Sigmoid colon (tissue), 7 donors: Measurements from ENCODE around the gene XPR1. TPM values are rescaled to one million over a fixed set of nuclear protein-coding genes. Genes with fewer than 3 reads are reported as not detected.

Experiments used
- DNase-seq: peaks from one replicate; pipeline ENCODE4 v3.0.0-alpha.2; 2019
- H3K27ac ChIP-seq, 4 donors: fragments of 200-600 bp; sonication (generic); one replicate each; pipeline ENCODE4 v1.5.1; 2016 to 2019; ENCODE audit warnings: mild to moderate bottlenecking in 1 of 4
- H3K27me3 ChIP-seq, 3 donors: fragments of 200-600 bp; sonication (generic); one replicate each; pipeline ENCODE4 v1.5.1; 2019; ENCODE audit warnings: mild to moderate bottlenecking in 1 of 3
- H3K36me3 ChIP-seq, 4 donors: fragments of 200-600 bp; sonication (generic); one replicate each; pipeline ENCODE4 v1.5.1; 2016 to 2019
- H3K4me1 ChIP-seq, 4 donors: fragments of 200-600 bp; sonication (generic); one replicate each; pipeline ENCODE4 v1.5.1; 2017 to 2019
- H3K4me3 ChIP-seq, 4 donors: fragments of 200-600 bp; sonication (generic); one replicate each; pipeline ENCODE4 v1.5.1; 2017 to 2019; ENCODE audit warnings: mild to moderate bottlenecking in 2 of 4, moderate library complexity in 1 of 4
- H3K9me3 ChIP-seq, 4 donors: fragments of 200-600 bp in 3 of 4; sonication (generic) in 3 of 4; one replicate each; pipeline versions ENCODE4 v1.5.1 to v1.6.1; 2013 to 2019
- EP300 ChIP-seq, 4 donors: sonication (generic); formaldehyde crosslinking; IDR thresholded peaks; one replicate each; pipeline ENCODE4 v1.6.1; 2017; ENCODE audit warnings: antibody characterized with exemption in 4 of 4
- POLR2A ChIP-seq, 2 donors: fragments of 450-650 bp; IDR thresholded peaks; one replicate each; pipeline ENCODE4 v1.6.1; 2016; ENCODE audit warnings: antibody characterized with exemption in 2 of 2, mild to moderate bottlenecking in 2 of 2, moderate library complexity in 2 of 2
- POLR2AphosphoS5 ChIP-seq, 4 donors: sonication (generic); formaldehyde crosslinking; IDR thresholded peaks; one replicate each; pipeline ENCODE4 v1.6.1; 2017; ENCODE audit warnings: antibody characterized with exemption in 4 of 4
- WGBS, 2 donors: extraction: QIAGEN DNeasy Blood & Tissue Kit; methylation state at CpG; one replicate each; pipeline ENCODE4 v1.1.7; 2013; 5-methylcytosine and 5-hydroxymethylcytosine counted together
- intact Hi-C: fragments of 100-400 bp; cut with DNase I; formaldehyde crosslinking; loops from one replicate; pipeline ENCODE4 v1.15.1; 2023
- polyA plus RNA-seq, 3 donors: library from polyadenylated mRNA; stranded (reverse); fragments of 200-250 nt; gene quantifications; one replicate each; pipeline ENCODE4 v1.2.3, GENCODE V29; 2013
- total RNA-seq, 4 donors: library from RNA; depleted of rRNA; stranded (reverse); fragments of >200 nt; gene quantifications; one replicate each; pipeline ENCODE4 v1.1.0, GENCODE V29; 2016
- TF ChIP-seq, protein P1 (sequence below), 4 experiments: fragments of 450-650 bp in 3 of 4; fragments of 200-600 bp in 1 of 4; IDR thresholded peaks; one replicate each; pipeline ENCODE4 v1.5.1; 2016 to 2019; ENCODE audit warnings: antibody characterized with exemption in 4 of 4, mild to moderate bottlenecking in 3 of 4, moderate library complexity in 2 of 4
- donor health status: healthy with polysubstance abuse.
- donor health status: Bipolar disorder and iron deficiency.
- donor health status: healthy.

XPR1 gene
- total and polyA plus RNA-seq, 7 donors = 1.8 to 18.8 (median 11.3) TPM

DNA sequence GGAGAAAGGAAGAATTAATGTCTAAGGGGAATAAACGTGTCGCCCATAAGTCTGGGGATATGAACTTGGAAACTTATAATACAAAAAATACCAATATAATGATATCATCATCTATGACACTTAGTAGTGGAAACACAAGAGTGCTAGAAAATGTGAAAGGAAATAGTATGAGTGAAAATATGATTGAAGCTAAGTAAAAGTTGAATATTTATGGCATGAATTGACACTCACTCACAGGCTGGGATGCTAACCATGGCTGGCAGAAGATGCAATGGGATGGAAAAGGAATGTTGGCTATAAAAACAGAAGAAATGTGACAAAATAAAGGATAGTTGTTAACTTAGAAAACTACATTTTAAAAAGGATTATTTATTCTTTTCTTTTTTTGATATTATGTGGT is 120.1 kb downstream of the XPR1 start:
- intact Hi-C loops = no loop called here
- no peak overlapping the region for H3K4me3 ChIP-seq

DNA sequence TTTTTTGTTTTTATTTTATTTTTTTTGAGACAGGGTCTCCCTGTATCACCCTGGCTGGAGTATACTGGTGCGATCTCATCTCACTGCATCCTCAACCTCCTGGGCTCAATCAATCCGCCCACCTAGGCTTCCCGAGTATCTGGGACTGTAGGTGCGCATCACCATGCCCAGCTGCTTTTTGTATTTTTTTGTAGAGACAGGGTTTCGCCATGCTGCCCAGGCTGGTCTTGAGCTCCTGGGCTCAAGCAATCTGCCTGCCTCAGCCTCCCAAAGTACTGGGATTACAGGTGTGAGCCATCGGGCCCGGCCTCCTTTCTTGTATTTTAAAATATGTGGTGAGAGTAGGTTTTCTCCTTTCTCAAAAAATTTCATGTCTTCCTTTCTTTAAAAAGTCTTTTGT is 122.6 kb downstream of the XPR1 start:
- Histone ChIP-seq H3K4me3 (no peak overlapping the region), H3K9me3 (no peaks in the 10 kb centered on the region), H3K27ac (no peak overlapping the region), H3K4me1 (no peaks in the 10 kb centered on the region), H3K27me3 (no peaks in the 10 kb centered on the region), H3K36me3 (no peaks in the 10 kb centered on the region)
- no peak for TF ChIP-seq POLR2AphosphoS5 (IDR thresholded peaks at IDR 0.05)
- TF ChIP-seq POLR2A (IDR thresholded peaks at IDR 0.05) = no peak
- no peak for TF ChIP-seq EP300 (IDR thresholded peaks at IDR 0.05)
- TF ChIP-seq, protein P1, sequence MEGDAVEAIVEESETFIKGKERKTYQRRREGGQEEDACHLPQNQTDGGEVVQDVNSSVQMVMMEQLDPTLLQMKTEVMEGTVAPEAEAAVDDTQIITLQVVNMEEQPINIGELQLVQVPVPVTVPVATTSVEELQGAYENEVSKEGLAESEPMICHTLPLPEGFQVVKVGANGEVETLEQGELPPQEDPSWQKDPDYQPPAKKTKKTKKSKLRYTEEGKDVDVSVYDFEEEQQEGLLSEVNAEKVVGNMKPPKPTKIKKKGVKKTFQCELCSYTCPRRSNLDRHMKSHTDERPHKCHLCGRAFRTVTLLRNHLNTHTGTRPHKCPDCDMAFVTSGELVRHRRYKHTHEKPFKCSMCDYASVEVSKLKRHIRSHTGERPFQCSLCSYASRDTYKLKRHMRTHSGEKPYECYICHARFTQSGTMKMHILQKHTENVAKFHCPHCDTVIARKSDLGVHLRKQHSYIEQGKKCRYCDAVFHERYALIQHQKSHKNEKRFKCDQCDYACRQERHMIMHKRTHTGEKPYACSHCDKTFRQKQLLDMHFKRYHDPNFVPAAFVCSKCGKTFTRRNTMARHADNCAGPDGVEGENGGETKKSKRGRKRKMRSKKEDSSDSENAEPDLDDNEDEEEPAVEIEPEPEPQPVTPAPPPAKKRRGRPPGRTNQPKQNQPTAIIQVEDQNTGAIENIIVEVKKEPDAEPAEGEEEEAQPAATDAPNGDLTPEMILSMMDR (IDR thresholded peaks at IDR 0.05) = no peak
- DNase-seq = no peak
- WGBS, 2 donors = 96 to 97% methylated on average over 7 of the region's 7 CpGs
- intact Hi-C loops = no loop called here

More for the DNA sequence above, 120.1 kb downstream of the XPR1 start:
- H3K27me3 ChIP-seq = no peaks in the 10 kb centered on the region
- 95 to 97% methylated on average over 2 of the region's 2 CpGs for WGBS, 2 donors
- no peaks in the 10 kb centered on the region for H3K36me3 ChIP-seq
- TF ChIP-seq, protein P1 (IDR thresholded peaks at IDR 0.05) = no peak
- no peak for TF ChIP-seq POLR2A (IDR thresholded peaks at IDR 0.05)
- no peak for TF ChIP-seq POLR2AphosphoS5 (IDR thresholded peaks at IDR 0.05)
- no peak for TF ChIP-seq EP300 (IDR thresholded peaks at IDR 0.05)
- no peak for DNase-seq
- H3K9me3 ChIP-seq = no peaks in the 10 kb centered on the region
- H3K27ac ChIP-seq = no peak overlapping the region
- H3K4me1 ChIP-seq = no peaks in the 10 kb centered on the region

DNA sequence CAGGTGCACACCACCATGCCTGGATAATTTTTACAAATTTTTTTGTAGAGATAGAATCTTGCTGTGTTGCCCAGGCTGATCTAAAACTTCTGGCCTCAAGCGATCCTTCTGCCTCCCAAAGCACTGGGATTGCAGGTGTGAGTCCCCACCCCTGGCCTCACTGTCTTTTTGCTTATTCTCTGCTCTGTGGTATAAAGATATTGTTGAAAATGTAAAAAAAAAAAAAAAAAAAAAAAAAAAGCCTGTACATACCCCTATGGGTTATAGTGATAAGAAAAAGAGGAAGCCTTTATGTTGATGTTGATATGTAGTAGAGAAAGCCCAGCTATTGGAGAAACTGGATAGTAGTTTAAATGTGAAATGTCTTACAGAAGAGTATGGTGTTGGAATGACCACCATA is 125.8 kb downstream of the XPR1 start:
- DNase-seq = no peak
- Histone ChIP-seq H3K27me3 (no peaks in the 10 kb centered on the region), H3K36me3 (no peaks in the 10 kb centered on the region), H3K4me1 (no peaks in the 10 kb centered on the region), H3K4me3 (no peak overlapping the region), H3K9me3 (no peaks in the 10 kb centered on the region), H3K27ac (no peak overlapping the region)
- TF ChIP-seq EP300 (IDR thresholded peaks at IDR 0.05) (no peak), POLR2A (IDR thresholded peaks at IDR 0.05) (no peak), POLR2AphosphoS5 (IDR thresholded peaks at IDR 0.05) (no peak)
- TF ChIP-seq, protein P1 (IDR thresholded peaks at IDR 0.05) = no peak
- intact Hi-C loops = no loop called here
- 94 to 95% methylated on average over 1 of the region's 1 CpG for WGBS, 2 donors

DNA sequence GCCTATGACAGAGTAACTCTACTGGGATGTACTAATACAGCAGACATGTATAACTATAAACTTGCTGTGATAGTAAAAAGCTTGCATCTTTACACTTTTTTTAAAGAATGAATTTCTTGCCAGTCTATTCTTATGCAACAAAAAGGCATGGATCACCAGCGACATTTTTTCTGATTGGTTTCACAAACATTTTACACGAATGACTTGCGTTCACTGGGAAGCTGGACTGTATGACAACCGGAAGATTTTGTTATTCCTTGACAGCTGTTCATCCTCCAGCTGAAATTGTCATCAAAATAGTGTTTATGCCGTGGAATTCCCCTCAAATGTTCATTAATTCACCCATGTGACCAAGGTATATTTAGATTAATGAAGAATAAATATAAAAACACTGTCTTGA is 131.0 kb downstream of the XPR1 start:
- no peaks in the 10 kb centered on the region for H3K36me3 ChIP-seq
- intact Hi-C loops = no loop called here
- peaks cover 0 to 11% (median 7%) of the 10 kb centered on the region in 4 donors for H3K4me1 ChIP-seq
- H3K4me3 ChIP-seq = no peak overlapping the region
- H3K27ac ChIP-seq = no peak overlapping the region
- WGBS, 2 donors = 81 to 87% methylated on average over 5 of the region's 5 CpGs
- no peak for DNase-seq
- no peaks in the 10 kb centered on the region for H3K9me3 ChIP-seq
- TF ChIP-seq EP300 (IDR thresholded peaks at IDR 0.05) (no peak), POLR2AphosphoS5 (IDR thresholded peaks at IDR 0.05) (no peak), POLR2A (IDR thresholded peaks at IDR 0.05) (no peak)
- TF ChIP-seq, protein P1 (IDR thresholded peaks at IDR 0.05) = no peak
- H3K27me3 ChIP-seq = no peaks in the 10 kb centered on the region

DNA sequence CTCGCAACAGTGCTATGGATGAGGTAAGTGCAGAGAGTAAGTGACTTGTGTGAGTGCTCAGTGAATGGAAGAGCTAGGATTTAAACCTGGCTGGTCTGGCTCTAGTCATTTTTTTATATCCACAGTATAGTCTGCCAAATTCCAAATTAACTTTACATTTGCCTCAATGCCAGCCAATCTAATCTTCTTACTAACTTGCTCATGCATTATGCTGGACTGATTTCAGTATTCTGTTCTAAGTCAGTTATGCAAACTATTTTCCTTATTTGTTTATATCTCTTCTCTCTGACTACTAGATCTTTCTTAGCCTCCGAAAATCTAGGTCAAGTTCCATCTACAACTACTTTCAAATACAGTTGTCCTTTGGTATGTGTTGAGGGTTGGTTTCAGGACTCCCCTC is 133.3 kb downstream of the XPR1 start:
- H3K9me3 ChIP-seq = no peaks in the 10 kb centered on the region
- no peaks in the 10 kb centered on the region for H3K27me3 ChIP-seq
- H3K36me3 ChIP-seq = no peaks in the 10 kb centered on the region
- 85 to 88% methylated on average over 2 of the region's 2 CpGs for WGBS, 2 donors
- no peak overlapping the region for H3K4me3 ChIP-seq
- intact Hi-C loops = no loop called here
- TF ChIP-seq POLR2A (IDR thresholded peaks at IDR 0.05) (no peak), POLR2AphosphoS5 (IDR thresholded peaks at IDR 0.05) (no peak), EP300 (IDR thresholded peaks at IDR 0.05) (no peak)
- TF ChIP-seq, protein P1 (IDR thresholded peaks at IDR 0.05) = no peak
- H3K27ac ChIP-seq = no peak overlapping the region
- DNase-seq = no peak
- H3K4me1 ChIP-seq = peaks cover 0 to 11% (median 7%) of the 10 kb centered on the region in 4 donors
